NCI-H2196 (cell line): Measurements from ENCODE around the gene NIT1.

Experiments used
- DNase-seq: peaks from one replicate; lab custom pipeline; 2025; ENCODE audit not compliant: unreplicated experiment; lab: John Stamatoyannopoulos, UW

The NIT1 gene

DNA sequence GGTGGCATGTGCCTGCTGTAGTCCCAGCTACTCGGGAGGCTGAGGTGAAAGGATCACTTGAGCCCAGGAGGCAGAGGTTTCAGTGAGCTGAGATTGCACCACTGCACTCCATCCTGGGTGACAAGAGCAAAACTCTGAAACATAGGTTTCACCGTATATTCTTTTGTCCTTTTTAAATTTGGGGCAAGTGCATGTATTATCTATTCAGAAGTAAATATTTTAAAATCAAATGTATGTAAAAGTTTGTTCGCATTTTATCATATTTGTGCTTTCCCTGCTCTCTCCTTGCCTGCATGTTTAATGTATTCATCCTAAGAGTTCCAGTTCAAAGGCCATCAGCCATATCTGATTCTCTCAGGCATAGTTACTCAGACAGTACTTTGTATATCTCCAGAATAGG is 27.9 kb downstream of the NIT1 start:
- no peak for DNase-seq

DNA sequence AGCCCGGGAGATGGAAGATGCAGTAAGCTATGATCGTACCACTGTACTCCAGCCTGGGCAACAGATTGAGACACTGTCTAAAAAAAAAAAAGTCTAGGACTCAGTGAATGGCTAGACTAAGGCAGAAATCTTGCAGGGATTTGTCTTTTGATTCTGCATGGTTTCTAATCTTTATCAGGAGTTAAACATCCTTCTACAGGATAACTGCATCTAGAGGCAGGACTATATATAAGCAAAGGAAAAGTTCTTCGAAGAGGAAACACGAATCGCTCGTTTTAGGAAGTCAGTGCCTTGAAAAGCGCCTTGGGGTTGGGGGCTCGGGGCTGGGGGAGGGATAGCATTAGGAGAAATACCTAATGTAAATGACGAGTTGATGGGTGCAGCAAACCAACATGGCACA is 35.3 kb downstream of the NIT1 start:
- DNase-seq, result no peak

DNA sequence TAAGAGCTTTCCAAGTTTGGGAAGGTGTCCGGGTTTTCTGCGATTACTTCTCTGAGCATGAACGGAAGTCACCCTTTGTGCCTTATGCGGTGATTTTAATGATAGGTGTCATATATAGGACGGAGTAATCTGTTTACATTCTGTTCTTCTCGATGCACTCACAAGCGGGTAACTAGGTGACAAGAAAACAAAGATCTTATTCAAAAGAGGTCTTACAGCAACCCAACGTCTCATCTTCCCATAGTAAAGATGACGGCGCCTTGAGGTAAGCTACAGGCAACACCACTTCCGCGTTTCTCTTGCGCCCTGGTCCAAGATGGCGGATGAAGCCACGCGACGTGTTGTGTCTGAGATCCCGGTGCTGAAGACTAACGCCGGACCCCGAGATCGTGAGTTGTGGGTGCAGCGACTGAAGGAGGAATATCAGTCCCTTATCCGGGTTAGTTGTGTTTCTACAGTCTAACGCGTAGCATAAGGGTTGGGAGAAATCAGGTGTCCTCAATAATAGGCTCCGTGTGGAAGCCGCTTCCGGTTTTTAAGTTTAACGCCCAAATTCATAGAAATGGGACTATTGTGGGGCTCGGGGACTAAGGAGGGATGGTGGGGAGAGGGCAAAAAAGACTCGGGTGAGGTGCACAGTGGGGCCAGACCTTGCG is 35.9 kb downstream of the NIT1 start, which contains the start of gene UFC1:
Gene UFC1 (plus strand): TSS at position 297 of the 656 bp plus-strand sequence. CDS start 20 bp downstream, at position 317.
- DNase-seq, result peak; percentile 88

DNA sequence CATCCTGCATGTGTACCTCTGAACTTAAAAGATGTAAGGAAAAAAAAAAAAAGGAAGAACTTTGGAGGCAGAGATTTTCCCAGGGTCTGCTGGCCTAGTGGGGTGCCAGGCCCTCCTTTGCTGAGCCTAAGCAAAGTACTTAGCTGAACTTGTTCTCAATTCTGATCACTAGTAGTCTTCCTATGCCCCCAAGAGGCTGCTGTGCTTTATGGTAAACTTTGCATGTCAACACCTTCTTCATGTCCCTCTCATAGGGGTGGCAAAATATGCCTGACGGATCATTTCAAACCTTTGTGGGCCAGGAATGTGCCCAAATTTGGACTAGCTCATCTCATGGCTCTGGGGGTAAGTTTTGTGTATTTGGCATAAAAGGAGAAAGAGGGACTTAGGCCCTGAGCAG is 40.0 kb downstream of the NIT1 start:
- DNase-seq, result no peak

DNA sequence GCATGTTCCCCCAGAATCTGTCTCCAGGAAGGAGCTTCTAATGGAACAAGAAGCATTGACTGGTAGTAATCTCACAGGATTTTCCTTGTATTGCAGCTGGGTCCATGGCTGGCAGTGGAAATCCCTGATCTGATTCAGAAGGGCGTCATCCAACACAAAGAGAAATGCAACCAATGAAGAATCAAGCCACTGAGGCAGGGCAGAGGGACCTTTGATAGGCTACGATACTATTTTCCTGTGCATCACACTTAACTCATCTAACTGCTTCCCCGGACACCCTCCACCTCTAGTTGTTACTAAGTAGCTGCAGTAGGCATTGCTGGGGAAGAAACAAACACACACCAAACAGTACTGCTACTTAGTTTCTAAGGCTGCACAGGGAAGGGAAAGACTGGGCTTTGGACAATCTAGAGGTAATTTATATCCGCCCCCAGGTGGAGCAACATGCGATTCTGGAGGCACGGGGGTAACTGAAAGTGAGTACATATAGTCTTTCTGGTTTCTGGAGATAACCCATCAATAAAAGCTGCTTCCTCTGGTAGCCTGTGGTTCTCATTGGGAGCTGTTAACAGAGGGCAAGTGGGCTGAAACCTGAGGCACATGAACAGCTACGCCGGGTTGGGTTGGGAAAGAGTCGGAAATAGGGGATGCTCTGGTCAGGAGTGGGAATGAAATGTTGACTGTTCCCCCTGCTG is 40.6 kb downstream of the NIT1 start:
- DNase-seq, result no peak

DNA sequence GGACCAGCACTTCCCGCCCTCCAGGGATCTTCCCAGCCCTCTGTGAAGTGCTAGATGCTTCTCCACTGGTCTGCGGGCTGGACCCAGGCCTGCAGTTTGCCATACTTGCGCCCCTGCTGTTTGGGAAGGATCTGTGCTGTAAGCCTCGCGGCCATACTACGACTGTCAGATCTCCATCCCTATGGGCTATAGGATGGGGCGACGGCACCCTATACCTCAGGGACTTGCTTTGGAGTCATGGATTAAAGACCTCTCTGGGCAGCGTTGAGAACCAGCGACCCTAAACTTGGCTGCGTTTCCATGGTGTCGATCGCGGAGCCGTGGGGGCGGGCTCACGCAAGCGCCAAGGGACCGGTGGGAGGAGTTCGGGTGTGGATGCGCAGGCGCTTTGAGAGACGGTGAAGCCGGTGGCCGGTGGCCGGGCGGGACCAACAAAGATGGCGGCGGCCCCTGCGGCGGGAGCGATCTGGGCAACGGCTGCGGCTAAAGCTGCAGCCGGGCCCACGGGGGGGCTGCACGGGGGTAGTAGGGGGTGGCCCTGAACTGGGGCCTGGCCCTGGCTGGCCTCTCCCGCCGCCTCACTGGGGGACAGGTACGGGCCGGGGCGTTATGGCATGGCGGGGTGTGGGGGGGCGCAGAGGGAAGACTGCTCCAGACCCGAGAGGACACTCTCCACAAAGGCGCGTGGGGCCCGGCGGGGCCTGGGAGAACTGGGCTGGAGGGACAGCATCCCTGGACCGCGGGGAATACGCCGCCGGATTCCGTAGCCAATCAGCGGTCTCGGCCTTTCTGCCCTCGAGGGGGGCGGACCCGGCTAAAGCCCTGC is 41.4 kb downstream of the NIT1 start, which contains the start of gene USP21:
Gene USP21 (plus strand): TSS at position 414 of the 826 bp plus-strand sequence. CDS start 1,141 bp downstream, outside the sequence.
- DNase-seq, result peak; percentile 90

DNA sequence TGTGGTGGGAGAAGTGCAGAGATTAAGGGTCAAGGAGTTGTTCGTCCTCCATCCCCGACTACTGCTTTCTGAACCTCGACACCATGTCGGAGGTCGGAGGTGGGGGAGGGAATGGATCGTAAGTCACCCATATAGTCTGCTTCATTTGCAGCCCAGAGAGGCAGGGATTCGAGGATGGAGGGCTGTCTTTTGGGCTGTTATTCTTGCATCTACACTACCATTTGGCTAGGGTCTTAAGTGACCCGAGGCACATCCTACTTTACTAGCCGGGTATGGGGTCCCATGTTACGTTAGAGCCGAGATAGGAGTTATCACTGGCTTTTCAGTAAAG is 42.0 kb downstream of the NIT1 start:
- no peak for DNase-seq

DNA sequence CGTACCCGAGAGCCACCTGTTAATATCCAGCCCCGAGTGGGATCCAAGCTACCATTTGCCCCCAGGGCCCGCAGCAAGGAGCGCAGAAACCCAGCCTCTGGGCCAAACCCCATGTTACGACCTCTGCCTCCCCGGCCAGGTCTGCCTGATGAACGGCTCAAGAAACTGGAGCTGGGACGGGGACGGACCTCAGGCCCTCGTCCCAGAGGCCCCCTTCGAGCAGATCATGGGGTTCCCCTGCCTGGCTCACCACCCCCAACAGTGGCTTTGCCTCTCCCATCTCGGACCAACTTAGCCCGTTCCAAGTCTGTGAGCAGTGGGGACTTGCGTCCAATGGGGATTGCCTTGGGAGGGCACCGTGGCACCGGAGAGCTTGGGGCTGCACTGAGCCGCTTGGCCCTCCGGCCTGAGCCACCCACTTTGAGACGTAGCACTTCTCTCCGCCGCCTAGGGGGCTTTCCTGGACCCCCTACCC is 42.8 kb downstream of the NIT1 start:
- DNase-seq, result no peak

DNA sequence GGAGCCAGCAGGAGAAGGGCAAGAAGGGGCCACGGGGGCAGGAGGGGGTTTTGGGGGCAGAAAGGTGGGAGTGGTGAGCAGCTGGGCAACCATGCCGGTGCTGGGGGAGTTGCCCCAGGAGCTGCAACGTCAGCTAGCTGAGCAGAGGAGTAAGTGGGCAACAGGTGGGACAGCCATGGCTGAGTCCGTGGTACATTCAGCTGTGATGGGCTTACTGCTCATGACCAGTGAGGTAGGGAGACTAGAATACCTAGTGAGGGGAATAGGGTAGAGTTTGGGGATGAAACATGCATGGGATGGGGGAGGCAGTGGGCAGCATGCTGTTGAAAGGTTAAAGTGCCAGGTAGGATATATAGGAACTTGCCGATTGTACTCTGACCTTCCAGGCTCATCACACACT is 43.7 kb downstream of the NIT1 start:
- no peak for DNase-seq

DNA sequence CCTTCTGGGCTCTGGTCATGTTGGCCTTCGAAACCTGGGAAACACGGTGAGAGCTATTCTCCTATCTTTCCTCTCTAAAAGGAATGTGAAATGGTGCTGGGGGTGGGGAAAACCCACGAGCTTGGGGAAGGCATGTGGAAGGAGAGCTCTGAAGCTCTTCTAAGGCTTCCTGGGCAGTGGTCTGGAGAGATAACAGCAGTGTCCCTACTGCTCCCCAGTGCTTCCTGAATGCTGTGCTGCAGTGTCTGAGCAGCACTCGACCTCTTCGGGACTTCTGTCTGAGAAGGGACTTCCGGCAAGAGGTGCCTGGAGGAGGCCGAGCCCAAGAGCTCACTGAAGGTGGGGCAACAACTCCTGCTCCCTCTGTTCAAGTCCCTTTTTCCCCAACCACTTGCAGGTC is 44.1 kb downstream of the NIT1 start:
- no peak for DNase-seq

DNA sequence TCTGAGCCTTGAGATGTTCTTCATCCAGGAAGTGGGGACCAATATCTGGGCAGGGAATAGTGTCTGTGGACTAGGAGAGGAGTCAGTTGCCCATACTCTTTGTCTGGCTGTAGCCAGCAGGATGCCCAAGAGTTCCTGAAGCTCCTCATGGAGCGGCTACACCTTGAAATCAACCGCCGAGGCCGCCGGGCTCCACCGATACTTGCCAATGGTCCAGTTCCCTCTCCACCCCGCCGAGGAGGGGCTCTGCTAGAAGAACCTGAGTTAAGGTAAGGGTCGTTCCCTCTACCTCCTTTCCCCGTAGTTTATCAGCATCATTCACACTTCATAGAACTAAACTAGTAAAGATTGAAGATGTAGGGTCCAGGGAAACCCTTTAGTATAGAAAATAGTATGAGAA is 44.9 kb downstream of the NIT1 start:
- no peak for DNase-seq

DNA sequence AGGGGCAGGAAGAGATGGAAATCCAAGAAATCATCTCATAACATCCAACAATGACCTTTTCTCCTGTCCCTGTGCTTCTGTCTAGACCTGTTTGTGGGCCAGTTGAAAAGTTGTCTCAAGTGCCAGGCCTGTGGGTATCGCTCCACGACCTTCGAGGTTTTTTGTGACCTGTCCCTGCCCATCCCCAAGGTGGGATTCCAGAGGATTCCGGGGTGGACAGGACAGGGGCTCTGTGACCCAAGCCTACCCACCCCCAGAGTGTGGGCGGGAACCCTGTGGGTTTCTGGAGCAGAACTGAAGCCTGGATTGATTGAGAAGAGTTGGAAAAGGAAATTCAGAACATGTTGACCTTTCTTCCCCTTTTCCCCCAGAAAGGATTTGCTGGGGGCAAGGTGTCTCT is 45.9 kb downstream of the NIT1 start:
- no peak for DNase-seq

DNA sequence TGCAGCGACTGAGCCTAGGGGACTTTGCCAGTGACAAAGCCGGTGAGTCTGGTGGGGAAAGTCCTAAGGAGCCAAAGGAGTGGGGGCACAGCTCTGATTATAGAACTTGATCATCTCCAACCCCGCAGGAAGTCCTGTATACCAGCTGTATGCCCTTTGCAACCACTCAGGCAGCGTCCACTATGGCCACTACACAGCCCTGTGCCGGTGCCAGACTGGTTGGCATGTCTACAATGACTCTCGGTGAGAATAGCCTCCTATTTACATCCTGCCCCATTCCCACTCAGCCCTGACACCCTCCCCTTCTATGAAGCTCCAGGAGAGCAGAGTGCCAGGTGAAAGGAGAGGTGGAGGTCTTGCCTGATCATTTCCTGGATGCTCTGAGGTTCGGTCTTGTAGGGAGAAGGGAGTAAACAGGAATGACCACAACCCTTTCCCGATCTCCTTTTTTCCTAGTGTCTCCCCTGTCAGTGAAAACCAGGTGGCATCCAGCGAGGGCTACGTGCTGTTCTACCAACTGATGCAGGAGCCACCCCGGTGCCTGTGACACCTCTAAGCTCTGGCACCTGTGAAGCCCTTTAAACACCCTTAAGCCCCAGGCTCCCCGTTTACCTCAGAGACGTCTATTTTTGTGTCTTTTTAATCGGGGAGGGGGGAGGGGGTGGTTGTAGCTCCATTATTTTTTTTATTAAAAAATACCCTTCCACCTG is 47.2 kb downstream of the NIT1 start:
- DNase-seq, result peak; percentile 8

DNA sequence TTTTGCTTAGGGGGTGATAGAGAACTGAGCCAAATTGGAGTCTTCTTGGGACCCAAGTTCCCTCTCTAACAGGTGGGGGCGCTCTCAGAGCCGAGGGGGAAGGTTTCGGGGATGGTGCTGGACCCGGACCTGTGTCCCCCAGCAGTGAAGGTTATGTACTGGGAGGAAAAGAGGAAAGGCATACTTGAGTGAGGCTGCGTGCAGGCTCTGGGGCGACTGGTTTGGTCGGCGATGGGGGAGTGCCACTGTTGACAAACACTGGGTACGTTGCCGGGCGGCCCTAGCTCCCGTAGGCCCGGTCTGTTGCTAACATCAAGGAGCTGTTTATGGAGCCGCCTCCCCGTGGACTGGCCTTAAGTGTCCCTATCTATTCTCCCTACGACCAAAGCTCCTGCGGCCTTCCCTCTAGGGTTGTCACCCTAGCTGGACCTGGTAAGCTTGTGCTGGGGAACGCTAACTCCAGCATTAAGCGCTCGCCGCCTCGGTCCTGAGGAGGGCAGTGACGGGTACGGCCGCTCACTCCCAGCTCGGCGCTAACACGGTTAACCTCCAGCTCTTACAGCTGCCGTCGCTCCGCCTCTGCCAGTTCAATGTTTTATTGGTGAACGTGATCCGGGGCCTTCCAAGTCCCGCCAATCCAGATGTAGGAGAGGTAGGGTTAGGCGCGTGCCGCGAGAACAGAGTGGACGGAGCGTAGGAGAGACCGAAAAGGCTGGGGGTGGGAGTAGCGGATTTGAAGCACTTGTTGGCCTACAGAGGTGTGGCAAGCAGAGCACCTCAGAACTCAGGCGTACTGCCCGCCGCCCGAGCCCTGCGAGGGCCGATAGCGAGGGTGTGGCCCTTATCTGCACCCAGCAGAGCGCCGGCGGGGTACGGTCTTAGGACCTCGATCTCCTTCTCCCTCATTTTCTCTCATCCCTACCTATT is 48.1 kb downstream of the NIT1 start, which contains the start of gene PPOX:
Gene PPOX (plus strand): TSS at position 685 of the 927 bp plus-strand sequence. CDS start 422 bp downstream, outside the sequence.
- DNase-seq, result peak; percentile 97

DNA sequence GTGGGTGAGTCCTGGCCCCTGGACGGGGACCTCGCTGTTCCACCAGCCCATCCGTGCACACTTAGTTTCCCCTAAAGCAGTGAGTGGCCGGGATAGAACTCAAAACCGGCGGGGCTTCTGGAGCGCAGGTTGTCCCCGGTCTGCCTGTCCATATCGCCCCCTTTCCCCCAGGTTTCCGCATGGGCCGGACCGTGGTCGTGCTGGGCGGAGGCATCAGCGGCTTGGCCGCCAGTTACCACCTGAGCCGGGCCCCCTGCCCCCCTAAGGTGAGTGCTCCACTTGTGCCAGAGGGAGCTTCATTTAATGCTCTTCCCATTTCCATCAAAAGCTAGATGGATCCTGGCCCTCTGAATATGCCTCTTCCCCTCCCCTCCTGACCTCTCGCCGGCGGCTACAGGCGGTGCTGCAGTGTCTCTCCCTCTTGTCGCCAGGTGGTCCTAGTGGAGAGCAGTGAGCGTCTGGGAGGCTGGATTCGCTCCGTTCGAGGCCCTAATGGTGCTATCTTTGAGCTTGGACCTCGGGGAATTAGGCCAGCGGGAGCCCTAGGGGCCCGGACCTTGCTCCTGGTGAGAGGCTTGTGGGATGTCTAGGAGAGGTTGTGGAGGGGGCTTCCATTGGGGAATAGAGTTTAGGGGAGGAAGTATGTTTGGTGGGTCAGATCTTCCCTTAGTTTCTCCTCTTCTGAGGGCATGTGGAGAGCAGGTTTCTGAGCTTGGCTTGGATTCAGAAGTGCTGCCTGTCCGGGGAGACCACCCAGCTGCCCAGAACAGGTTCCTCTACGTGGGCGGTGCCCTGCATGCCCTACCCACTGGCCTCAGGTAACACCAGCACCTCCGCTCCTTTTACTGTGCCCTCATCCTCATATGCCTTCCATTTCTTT is 49.0 kb downstream of the NIT1 start:
- peak; percentile 5 for DNase-seq

DNA sequence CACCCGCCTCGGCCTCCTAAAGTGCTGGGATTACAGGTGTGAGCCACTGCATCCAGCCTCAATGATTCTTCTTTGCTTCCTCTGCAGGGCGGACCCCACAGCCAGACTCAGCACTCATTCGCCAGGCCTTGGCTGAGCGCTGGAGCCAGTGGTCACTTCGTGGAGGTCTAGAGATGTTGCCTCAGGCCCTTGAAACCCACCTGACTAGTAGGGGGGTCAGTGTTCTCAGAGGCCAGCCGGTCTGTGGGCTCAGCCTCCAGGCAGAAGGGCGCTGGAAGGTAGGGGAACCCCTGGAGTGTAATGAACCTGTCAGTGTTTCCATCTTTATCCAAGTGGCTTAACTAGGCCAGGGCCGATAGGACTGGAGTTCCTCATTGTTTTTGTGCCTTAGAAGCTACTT is 51.0 kb downstream of the NIT1 start:
- DNase-seq, result no peak
